ENCODE measurements around the gene SLC19A3.
"Not testable (repeated sequence)": the region's sequence is repeated elsewhere in the genome, so short reads cannot be mapped to it uniquely, and the experiment has no call there.

DNA sequence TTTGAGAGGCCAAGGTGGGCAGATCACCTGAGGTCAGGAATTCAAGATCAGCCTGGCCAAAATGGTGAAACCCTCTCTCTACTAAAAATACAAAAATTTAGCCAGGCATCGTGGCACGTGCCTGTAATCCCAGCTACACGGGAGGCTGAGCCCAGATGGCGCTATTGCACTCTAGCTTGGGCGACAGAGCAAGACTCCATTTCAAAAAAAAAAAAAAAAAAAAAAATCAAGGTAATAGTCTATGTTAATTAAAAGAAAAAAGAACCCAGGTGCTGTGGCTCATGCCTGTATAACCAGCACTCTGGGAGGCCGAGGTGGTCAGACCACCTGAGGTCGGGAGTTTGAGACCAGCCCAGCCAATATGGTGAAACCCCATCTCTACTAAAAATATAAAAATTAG, 22.9 kb upstream of the SLC19A3 start:
- TF ChIP-seq POLR2A (IDR thresholded peaks at IDR 0.05), result not testable (repeated sequence)
- TF ChIP-seq, protein P1, sequence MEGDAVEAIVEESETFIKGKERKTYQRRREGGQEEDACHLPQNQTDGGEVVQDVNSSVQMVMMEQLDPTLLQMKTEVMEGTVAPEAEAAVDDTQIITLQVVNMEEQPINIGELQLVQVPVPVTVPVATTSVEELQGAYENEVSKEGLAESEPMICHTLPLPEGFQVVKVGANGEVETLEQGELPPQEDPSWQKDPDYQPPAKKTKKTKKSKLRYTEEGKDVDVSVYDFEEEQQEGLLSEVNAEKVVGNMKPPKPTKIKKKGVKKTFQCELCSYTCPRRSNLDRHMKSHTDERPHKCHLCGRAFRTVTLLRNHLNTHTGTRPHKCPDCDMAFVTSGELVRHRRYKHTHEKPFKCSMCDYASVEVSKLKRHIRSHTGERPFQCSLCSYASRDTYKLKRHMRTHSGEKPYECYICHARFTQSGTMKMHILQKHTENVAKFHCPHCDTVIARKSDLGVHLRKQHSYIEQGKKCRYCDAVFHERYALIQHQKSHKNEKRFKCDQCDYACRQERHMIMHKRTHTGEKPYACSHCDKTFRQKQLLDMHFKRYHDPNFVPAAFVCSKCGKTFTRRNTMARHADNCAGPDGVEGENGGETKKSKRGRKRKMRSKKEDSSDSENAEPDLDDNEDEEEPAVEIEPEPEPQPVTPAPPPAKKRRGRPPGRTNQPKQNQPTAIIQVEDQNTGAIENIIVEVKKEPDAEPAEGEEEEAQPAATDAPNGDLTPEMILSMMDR (IDR thresholded peaks at IDR 0.05), result not testable (repeated sequence)
